ENCODE results near the gene RAB26. TPM values are rescaled to one million over a fixed set of nuclear protein-coding genes. Genes with fewer than 3 reads are reported as not detected.

The RAB26 gene
- total and polyA plus RNA-seq, 2 donors (not counting 1 experiment from before 2014, with no cell fraction given) = 0.43 to 2.0 TPM

DNA sequence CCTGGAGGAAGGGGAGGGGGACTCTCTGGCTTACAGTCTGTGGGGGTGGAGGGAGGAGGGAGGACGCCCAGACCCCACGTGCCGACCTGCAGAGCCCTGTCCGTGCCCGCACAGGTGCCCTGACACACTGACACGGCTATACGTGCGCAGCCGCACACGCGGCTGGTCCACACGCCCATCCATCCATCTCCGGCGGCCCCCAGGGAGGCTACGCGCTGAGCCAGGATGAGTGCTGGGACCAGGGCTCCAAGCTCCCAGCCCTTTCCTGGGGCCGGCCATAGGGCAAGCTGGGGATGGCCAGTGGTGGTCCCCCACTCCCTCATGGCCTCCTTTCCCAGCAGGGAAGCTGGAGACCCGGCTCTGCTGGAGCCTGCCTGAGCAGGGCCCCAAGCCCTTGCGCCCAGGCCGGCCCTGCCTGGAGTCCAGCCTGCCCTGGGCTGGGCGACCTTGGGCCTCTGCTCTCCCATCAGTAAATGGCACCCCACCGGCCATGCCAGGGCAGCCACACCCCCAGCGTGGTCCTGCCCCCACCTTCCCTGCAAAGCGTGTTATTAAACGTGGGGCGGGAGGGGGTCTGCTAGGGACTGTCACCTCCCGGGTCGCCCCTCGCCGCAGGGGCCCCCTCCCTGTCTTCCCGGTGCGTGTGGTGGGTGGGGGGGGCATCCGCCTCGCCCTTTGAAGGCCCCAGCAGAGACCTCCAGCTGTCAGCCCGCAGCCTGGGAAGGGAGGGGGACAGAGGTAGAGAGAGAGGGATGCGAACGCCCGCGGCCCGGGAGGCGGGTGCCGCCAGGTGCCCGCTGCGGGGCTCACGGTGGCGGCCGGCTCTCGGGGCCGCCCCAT lies 47.1 kb downstream of the RAB26 start:
- no peak overlapping the region for H2AFZ ChIP-seq (ENCODE audit: low read length)
- no peaks in the 10 kb centered on the region for H3K36me3 ChIP-seq (ENCODE audit: control insufficient read depth, insufficient read depth, low read length)
- peak overlapping the region in 1 of 4 experiments; percentile 32 for H3K4me3 ChIP-seq (replicated peaks in 1 of 4; ENCODE audit: control extremely low read depth in 1 of 4, insufficient read depth in 1 of 4, low read depth in 3 of 4, low read length in 4 of 4)
- peak; percentile 92 for TF ChIP-seq EZH2 (IDR thresholded peaks at IDR 0.05; ENCODE audit: low read length, missing control alignments)
- TF ChIP-seq, protein P1, sequence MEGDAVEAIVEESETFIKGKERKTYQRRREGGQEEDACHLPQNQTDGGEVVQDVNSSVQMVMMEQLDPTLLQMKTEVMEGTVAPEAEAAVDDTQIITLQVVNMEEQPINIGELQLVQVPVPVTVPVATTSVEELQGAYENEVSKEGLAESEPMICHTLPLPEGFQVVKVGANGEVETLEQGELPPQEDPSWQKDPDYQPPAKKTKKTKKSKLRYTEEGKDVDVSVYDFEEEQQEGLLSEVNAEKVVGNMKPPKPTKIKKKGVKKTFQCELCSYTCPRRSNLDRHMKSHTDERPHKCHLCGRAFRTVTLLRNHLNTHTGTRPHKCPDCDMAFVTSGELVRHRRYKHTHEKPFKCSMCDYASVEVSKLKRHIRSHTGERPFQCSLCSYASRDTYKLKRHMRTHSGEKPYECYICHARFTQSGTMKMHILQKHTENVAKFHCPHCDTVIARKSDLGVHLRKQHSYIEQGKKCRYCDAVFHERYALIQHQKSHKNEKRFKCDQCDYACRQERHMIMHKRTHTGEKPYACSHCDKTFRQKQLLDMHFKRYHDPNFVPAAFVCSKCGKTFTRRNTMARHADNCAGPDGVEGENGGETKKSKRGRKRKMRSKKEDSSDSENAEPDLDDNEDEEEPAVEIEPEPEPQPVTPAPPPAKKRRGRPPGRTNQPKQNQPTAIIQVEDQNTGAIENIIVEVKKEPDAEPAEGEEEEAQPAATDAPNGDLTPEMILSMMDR (conservative IDR thresholded peaks at IDR 0.05 in 1 of 2, IDR thresholded peaks at IDR 0.05 in 1 of 2; ENCODE audit: low read depth in 1 of 2, low read length in 2 of 2) = no peak
- H3K4me1 ChIP-seq (ENCODE audit: control insufficient read depth, extremely low read depth, insufficient read depth, low read length) = no peaks in the 10 kb centered on the region
- H3K4me2 ChIP-seq (ENCODE audit: extremely low read depth, insufficient read depth, low read length) = peak overlapping the region; percentile 13
- no peak overlapping the region for H3K27ac ChIP-seq (ENCODE audit: insufficient read depth, low read length)
- H3K9me3 ChIP-seq (ENCODE audit: control insufficient read depth, insufficient read depth, low read depth, low read length) = no peaks in the 10 kb centered on the region
- DNase-seq (ENCODE audit: low read depth in 2 of 2) = no peak
- peaks cover 45% of the 10 kb centered on the region for H3K27me3 ChIP-seq (ENCODE audit: control insufficient read depth, insufficient read depth, low read length)
- H4K20me1 ChIP-seq (ENCODE audit: control insufficient read depth, extremely low read depth, insufficient read depth, low read length) = no peaks in the 10 kb centered on the region
- H3K9ac ChIP-seq (ENCODE audit: insufficient read depth, low read length) = no peak overlapping the region
- no peaks in the 10 kb centered on the region for H3K79me2 ChIP-seq (ENCODE audit: control insufficient read depth, insufficient read depth, low read length)

DNA sequence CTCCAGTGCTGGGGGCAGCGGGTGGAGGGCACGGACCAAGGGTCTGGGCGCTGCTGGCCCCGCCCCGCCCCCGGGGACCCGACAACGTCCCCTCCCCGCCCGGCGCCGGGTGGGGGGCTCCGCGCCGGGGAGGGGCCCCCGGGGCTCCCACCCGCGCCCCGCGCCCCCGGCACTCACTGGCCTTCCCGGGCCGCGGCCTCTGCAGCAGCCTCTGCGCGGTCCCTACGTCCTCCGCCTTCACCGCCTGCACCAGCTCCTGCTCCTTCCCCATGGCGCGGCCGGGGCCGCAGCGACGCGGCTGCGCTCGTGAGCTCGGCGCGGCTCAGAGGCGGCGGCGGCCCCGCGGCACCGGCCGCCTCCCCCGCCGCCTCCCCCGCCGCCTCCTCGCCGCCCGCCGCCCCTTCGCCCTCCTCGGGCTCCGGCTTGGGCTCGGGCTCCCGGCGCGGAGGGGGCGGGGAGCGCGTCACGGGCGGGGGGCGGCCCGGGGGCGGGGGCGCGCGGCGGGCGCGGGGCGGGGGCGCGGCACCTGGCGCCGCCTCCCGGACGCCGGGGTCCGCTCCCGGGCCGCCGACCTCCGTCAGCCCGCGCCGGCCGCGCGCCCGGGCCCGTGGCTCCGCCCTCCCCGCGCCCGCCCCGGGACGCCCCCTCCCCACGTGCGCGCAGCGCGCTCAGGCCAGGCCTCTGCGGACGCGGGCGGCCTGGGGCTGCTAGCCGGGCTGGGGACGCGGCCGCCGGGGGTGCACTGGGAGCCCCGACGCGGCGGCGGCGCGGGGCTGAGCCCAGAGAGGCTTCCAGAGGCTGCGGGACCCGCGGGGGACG lies 47.9 kb downstream of the RAB26 start, which contains the start of gene CASKIN1:
TSS of gene CASKIN1 (minus strand) at position 444 of the 819 bp plus-strand sequence. CDS start at position 271, 173 bp downstream.
- no peaks in the 10 kb centered on the region for H4K20me1 ChIP-seq (ENCODE audit: control insufficient read depth, extremely low read depth, insufficient read depth, low read length)
- H3K27me3 ChIP-seq (ENCODE audit: control insufficient read depth, insufficient read depth, low read length) = peaks cover 45% of the 10 kb centered on the region
- H3K4me2 ChIP-seq (ENCODE audit: extremely low read depth, insufficient read depth, low read length) = peak within 1 kb of the TSS; percentile 13

More for the DNA sequence above, 47.9 kb downstream of the RAB26 start, which contains the start of gene CASKIN1:
- H3K4me3 ChIP-seq (replicated peaks in 1 of 4; ENCODE audit: control extremely low read depth in 1 of 4, insufficient read depth in 1 of 4, low read depth in 3 of 4, low read length in 4 of 4) = peak within 1 kb of the TSS in 1 of 4 experiments; percentile 32
- no peak for TF ChIP-seq EZH2 (IDR thresholded peaks at IDR 0.05; ENCODE audit: low read length, missing control alignments)
- TF ChIP-seq, protein P1 (conservative IDR thresholded peaks at IDR 0.05 in 1 of 2, IDR thresholded peaks at IDR 0.05 in 1 of 2; ENCODE audit: low read depth in 1 of 2, low read length in 2 of 2) = no peak
- no peak within 1 kb of the TSS for H2AFZ ChIP-seq (ENCODE audit: low read length)
- no peaks in the 10 kb centered on the region for H3K79me2 ChIP-seq (ENCODE audit: control insufficient read depth, insufficient read depth, low read length)
- no peaks in the 10 kb centered on the region for H3K36me3 ChIP-seq (ENCODE audit: control insufficient read depth, insufficient read depth, low read length)
- peak in 1 of 2 donors; percentile 15 for DNase-seq (ENCODE audit: low read depth in 2 of 2)
- H3K27ac ChIP-seq (ENCODE audit: insufficient read depth, low read length) = no peak within 1 kb of the TSS
- no peak within 1 kb of the TSS for H3K9ac ChIP-seq (ENCODE audit: insufficient read depth, low read length)
- H3K4me1 ChIP-seq (ENCODE audit: control insufficient read depth, extremely low read depth, insufficient read depth, low read length) = no peaks in the 10 kb centered on the region
- no peaks in the 10 kb centered on the region for H3K9me3 ChIP-seq (ENCODE audit: control insufficient read depth, insufficient read depth, low read depth, low read length)
